Adrenal gland (tissue), 5 donors: ENCODE data around the gene GRIN1.

ENCODE experiments used
- POLR2A ChIP-seq, 2 donors: fragments of 450-650 bp; IDR thresholded peaks; one replicate each; pipeline ENCODE4 v1.6.1; 2017; ENCODE audit warnings: antibody characterized with exemption in 2 of 2, mild to moderate bottlenecking in 2 of 2, moderate library complexity in 1 of 2
- TF ChIP-seq, protein P1 (sequence below), 6 experiments: fragments of 450-650 bp in 4 of 6; fragments of 200-600 bp in 2 of 6; sonication (generic) in 1 of 6; IDR thresholded peaks; 1 replicate in 5 of 6; 2 replicates in 1 of 6; pipeline versions ENCODE4 v1.5.1 to v1.8.0; 2016 to 2021; ENCODE audit warnings: antibody characterized with exemption in 6 of 6, mild to moderate bottlenecking in 2 of 6, moderate library complexity in 1 of 6
- donor health status: DM: no; HTN: no; CAD: no.

- TF ChIP-seq, protein P1, sequence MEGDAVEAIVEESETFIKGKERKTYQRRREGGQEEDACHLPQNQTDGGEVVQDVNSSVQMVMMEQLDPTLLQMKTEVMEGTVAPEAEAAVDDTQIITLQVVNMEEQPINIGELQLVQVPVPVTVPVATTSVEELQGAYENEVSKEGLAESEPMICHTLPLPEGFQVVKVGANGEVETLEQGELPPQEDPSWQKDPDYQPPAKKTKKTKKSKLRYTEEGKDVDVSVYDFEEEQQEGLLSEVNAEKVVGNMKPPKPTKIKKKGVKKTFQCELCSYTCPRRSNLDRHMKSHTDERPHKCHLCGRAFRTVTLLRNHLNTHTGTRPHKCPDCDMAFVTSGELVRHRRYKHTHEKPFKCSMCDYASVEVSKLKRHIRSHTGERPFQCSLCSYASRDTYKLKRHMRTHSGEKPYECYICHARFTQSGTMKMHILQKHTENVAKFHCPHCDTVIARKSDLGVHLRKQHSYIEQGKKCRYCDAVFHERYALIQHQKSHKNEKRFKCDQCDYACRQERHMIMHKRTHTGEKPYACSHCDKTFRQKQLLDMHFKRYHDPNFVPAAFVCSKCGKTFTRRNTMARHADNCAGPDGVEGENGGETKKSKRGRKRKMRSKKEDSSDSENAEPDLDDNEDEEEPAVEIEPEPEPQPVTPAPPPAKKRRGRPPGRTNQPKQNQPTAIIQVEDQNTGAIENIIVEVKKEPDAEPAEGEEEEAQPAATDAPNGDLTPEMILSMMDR (IDR thresholded peaks at IDR 0.05): no peak
- TF ChIP-seq POLR2A (IDR thresholded peaks at IDR 0.05): no peak
These were observed 39.7 kb upstream of the GRIN1 start for GRCh38 chr9:137099231-137099630.
